NB4 (cell line): ENCODE measurements around the gene BOC.

Experiments
- DNase-seq: peaks from one replicate; pipeline ENCODE4 v3.0.0; 2010; ENCODE audit warnings: low read depth
- H3K4me3 ChIP-seq: one replicate; pipeline ENCODE4 v1.5.1; 2011; ENCODE audit warnings: mild to moderate bottlenecking, low read depth, low read length, moderate library complexity
- CTCF ChIP-seq: IDR thresholded peaks from one replicate; pipeline ENCODE4 v1.5.1; 2012; ENCODE audit warnings: low read depth, low read length
- MAX ChIP-seq: IDR thresholded peaks from 2 replicates; pipeline ENCODE4 v1.6.1; 2011; ENCODE audit warnings: low read depth, low read length
- MYC ChIP-seq: IDR thresholded peaks from 2 replicates; pipeline ENCODE4 v1.6.1; 2011; ENCODE audit warnings: low read depth, low read length
- POLR2A ChIP-seq: IDR thresholded peaks from 2 replicates; pipeline ENCODE4 v1.6.1; 2011; ENCODE audit warnings: mild to moderate bottlenecking; ENCODE audit not compliant: insufficient read length; ENCODE audit errors: extremely low read depth

The BOC gene

GRCh38 chr3:113247068-113247467, 35.7 kb downstream of the BOC start:
- no peak for DNase-seq
- TF ChIP-seq MAX (no peak), POLR2A (no peak), MYC (no peak), CTCF (no peak)
- no peak overlapping the region for H3K4me3 ChIP-seq

GRCh38 chr3:113247675-113248458, 36.5 kb downstream of the BOC start:
- TF ChIP-seq CTCF = no peak
- no peak for TF ChIP-seq MYC
- TF ChIP-seq MAX = no peak
- no peak for TF ChIP-seq POLR2A
- peak; percentile 21 for DNase-seq
- H3K4me3 ChIP-seq = no peak overlapping the region

GRCh38 chr3:113249111-113249510, 37.8 kb downstream of the BOC start:
- no peak overlapping the region for H3K4me3 ChIP-seq
- TF ChIP-seq MYC = no peak
- TF ChIP-seq CTCF = no peak
- no peak for TF ChIP-seq POLR2A
- TF ChIP-seq MAX = no peak
- no peak for DNase-seq

- no peak for DNase-seq
- TF ChIP-seq MAX (no peak), POLR2A (no peak), MYC (no peak), CTCF (no peak)
- H3K4me3 ChIP-seq = no peak overlapping the region
These were observed 38.2 kb downstream of the BOC start for GRCh38 chr3:113249601-113250000.

- no peak for TF ChIP-seq MYC
- TF ChIP-seq CTCF = no peak
- DNase-seq = no peak
- H3K4me3 ChIP-seq = no peak overlapping the region
These were observed 39.2 kb downstream of the BOC start for GRCh38 chr3:113250566-113250965.

GRCh38 chr3:113251817-113252216, 40.5 kb downstream of the BOC start:
- no peak for DNase-seq
- no peak for TF ChIP-seq POLR2A
- TF ChIP-seq CTCF = no peak
- TF ChIP-seq MAX = no peak
- no peak for TF ChIP-seq MYC
- H3K4me3 ChIP-seq = no peak overlapping the region
